Measurements from ENCODE around the gene EFHC1. TPM values are rescaled to one million over a fixed set of nuclear protein-coding genes. Genes with fewer than 3 reads are reported as not detected.

Gene EFHC1
- total RNA-seq, 2 experiments from 2014 or later, result 4.2 to 5.1 TPM

DNA sequence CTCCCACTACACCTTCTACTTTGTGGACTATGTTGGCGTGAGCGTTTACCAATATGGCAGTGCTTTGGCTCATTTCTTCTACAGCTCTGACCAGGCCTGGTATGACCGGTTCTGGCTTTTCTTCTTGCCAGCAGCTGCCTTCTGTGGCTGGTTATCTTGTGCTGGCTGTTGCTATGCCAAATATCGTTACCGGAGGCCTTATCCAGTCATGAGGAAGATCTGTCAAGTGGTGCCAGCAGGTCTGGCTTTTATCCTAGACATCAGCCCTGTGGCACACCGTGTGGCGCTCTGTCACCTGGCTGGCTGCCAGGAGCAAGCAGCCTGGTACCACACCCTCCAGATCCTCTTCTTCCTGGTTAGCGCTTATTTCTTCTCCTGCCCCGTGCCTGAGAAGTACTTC lies 16.5 kb upstream of the EFHC1 start:
- Mint-ChIP-seq H3K4me3 (no peak overlapping the region), H3K27me3 (no peaks in the 10 kb centered on the region), H3K36me3 (peaks cover 15% of the 10 kb centered on the region), H3K27ac (no peak overlapping the region), H3K9me3 (no peaks in the 10 kb centered on the region), H3K4me1 (peaks cover 24% of the 10 kb centered on the region)
- no peak for DNase-seq
- POLR2A ChIA-PET, result interaction anchor here (1.6 kb wide), 1 partner anchor 42 kb away, joined by 3 read pairs; the partner anchor contains the start of gene PAQR8
- ATAC-seq (ENCODE audit: low read depth), result no peak

DNA sequence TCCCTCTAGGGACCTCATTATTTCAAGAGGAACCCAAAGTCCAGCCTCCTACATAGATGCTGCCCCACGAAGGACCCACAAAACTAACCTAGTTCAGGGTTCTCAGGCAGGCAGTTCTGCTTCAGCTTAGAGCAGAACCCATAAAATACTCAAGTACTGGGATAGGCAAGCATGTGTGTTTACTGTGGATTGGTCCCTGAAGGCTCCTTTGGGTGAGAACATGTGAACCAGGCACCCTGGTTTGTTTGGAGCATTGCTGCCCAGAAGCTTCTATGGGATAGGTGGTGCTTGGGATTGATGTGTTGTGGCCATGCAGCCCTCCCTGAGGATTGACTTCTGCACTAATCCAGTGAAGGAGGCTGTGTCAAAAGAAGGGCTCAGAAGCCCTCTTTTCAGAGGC lies 14.9 kb upstream of the EFHC1 start:
- ATAC-seq (ENCODE audit: low read depth), result no peak
- Mint-ChIP-seq H3K27ac (no peak overlapping the region), H3K36me3 (peaks cover 15% of the 10 kb centered on the region), H3K27me3 (no peaks in the 10 kb centered on the region), H3K4me1 (peaks cover 9% of the 10 kb centered on the region), H3K4me3 (no peak overlapping the region), H3K9me3 (no peaks in the 10 kb centered on the region)
- DNase-seq, result no peak
- POLR2A ChIA-PET, result no interaction called here

DNA sequence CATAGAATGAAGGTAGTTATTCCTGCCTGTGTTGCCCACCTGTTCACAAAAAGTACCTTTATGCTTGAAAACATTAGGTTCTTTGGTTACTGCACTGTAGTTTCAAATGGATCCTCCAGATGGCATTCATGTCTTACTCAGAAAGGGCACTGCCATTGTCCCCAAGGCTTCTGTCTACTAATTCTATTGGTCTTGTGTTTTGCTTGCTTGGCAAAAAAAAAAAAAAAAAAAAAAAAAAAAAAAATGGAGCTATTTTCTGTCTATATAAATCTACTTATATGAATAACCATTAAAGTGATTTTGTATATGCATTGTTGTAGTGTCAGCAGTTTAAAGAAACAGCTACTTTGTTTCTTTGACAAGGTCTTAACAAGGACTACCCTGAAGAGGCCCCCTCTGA lies 12.7 kb upstream of the EFHC1 start:
- H3K27me3 Mint-ChIP-seq, result no peaks in the 10 kb centered on the region
- ATAC-seq (ENCODE audit: low read depth) (no peak), DNase-seq (no peak)
- no peak overlapping the region for H3K27ac Mint-ChIP-seq
- peaks cover 15% of the 10 kb centered on the region for H3K36me3 Mint-ChIP-seq
- H3K9me3 Mint-ChIP-seq, result no peaks in the 10 kb centered on the region
- H3K4me1 Mint-ChIP-seq, result no peaks in the 10 kb centered on the region
- no peak overlapping the region for H3K4me3 Mint-ChIP-seq
- POLR2A ChIA-PET, result interaction anchor here (0.6 to 0.7 kb wide), 2 partner anchors 33 to 271 kb away, joined by 3 to 9 read pairs; no protein-coding TSS in a partner anchor

DNA sequence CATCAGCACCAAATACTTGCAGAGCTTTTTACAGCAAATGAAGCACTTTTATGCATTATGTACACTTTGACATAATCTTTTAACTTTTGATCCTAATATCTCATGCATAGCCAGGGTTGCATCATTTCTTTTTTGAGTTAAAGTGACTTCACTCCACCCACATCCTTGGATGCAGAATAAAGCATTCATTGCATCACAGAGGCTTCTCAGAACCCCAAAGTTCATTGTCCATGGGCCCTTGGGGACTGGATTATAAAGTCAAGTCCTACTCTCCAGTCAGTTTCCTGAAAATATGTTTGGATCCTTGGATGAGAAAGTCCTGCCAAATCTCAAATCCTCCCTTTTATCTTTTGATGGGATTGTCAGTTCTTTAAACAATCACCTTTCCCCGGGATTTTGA lies 10.6 kb upstream of the EFHC1 start:
- Mint-ChIP-seq H3K4me1 (no peaks in the 10 kb centered on the region), H3K36me3 (peaks cover 4% of the 10 kb centered on the region), H3K4me3 (no peak overlapping the region), H3K27me3 (no peaks in the 10 kb centered on the region), H3K9me3 (no peaks in the 10 kb centered on the region), H3K27ac (no peak overlapping the region)
- POLR2A ChIA-PET, result interaction anchor here (1.3 kb wide), 1 partner anchor 20 kb away, joined by 4 read pairs; no protein-coding TSS in a partner anchor
- DNase-seq (no peak), ATAC-seq (ENCODE audit: low read depth) (peak; percentile 26)

DNA sequence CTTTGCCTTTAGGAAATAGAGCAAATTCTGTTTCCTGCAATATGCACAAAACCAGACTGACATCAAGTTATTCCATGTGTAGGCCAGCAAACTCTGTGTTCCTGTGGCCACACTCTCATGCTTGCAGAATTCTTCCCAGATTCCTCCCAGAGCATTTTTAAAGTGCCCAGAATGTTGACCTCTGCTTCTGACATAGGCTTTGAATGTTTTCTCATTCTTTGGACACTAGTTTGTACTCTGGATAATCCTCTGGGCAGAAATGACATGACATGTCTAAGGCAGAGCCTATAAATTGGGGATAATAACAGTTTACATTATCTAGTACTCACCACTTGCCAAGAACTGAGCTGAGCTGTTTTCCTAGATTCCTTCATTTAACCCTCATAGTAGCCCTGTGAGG lies 9.2 kb upstream of the EFHC1 start:
- Mint-ChIP-seq H3K4me1 (peaks cover 11% of the 10 kb centered on the region), H3K27ac (no peak overlapping the region)
- POLR2A ChIA-PET, result no interaction called here

DNA sequence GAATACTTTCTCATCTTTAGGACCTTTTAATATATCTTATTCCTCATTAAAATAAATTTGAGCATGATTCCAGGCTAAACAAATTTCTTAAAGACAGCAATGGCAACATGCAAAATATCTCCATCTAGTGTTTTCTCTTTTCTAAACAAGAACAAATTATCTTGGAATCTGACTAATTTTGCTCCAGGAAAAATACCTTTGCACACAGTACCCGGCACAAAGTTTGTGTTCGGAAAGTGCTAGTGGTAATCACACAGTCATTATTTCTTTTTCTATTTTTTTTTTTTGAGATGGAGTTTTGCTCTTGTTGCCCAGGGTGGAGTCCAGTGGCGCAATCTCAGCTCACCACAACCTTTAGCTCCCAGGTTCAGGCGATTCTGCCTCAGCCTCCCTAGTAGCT lies 8.2 kb upstream of the EFHC1 start:
- DNase-seq (no peak), ATAC-seq (ENCODE audit: low read depth) (no peak)
- Mint-ChIP-seq H3K36me3 (no peaks in the 10 kb centered on the region), H3K9me3 (no peaks in the 10 kb centered on the region), H3K27ac (no peak overlapping the region), H3K4me3 (no peak overlapping the region), H3K4me1 (peaks cover 18% of the 10 kb centered on the region), H3K27me3 (no peaks in the 10 kb centered on the region)
- POLR2A ChIA-PET, result no interaction called here

More for the DNA sequence above, 9.2 kb upstream of the EFHC1 start:
- Mint-ChIP-seq H3K36me3 (peaks cover 2% of the 10 kb centered on the region), H3K9me3 (no peaks in the 10 kb centered on the region), H3K4me3 (no peak overlapping the region), H3K27me3 (no peaks in the 10 kb centered on the region)
- ATAC-seq (ENCODE audit: low read depth) (no peak), DNase-seq (no peak)

DNA sequence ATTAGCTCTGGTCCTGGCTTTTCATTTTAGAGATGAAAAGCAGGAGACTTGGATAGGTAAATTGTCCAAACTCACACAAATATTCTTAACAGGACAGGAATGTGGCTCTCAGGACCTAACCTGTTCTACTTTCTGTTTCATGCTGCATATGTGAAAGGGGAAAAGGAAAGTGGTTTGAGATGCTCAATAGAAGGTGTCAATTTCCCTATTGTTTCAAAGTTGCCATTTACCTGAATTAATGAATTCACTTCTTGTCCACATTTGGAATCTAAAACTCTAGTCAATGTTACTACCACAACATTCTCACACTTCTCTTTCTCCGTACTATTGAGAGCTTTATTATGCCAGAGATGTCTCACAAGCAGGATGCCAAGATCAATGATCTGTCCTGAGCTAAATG lies 4.8 kb upstream of the EFHC1 start:
- Mint-ChIP-seq H3K9me3 (no peaks in the 10 kb centered on the region), H3K27ac (peak overlapping the region; percentile 76), H3K27me3 (no peaks in the 10 kb centered on the region), H3K36me3 (no peaks in the 10 kb centered on the region), H3K4me1 (peaks cover 28% of the 10 kb centered on the region), H3K4me3 (peak overlapping the region; percentile 23)
- POLR2A ChIA-PET, result no interaction called here
- ATAC-seq (ENCODE audit: low read depth) (no peak), DNase-seq (no peak)

DNA sequence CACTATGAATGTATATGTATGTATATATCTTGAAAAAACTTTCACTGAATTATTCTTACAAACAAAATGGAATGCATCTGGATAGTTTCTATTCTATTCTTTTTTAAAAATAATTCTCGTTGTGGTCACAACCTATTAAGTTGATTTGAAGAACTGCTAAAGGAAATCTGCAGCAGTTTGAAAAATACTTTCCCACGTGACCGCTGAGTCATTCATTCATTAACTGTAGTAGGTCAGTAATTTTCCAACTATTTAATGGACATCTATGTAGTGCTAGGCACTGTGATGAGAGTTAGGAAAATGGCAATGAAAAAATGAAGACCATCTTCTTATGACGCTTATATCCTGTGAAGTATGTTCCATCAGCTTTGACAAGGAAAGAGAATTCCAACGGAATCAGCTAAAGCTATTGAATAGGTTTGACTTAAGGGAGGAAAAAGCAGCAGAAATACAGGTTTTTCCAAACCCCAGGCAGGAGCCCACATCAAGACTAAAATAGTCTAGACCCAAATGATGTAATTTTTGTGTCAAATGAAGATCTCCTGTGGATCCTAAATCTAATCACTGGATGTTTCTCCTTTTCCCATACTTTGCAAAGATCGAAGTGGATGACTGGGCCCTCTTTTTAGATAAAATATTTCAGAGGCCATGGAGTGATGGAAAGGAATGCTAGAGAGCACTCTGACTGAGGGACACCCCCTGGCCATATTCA lies 4.1 kb upstream of the EFHC1 start:
- no peaks in the 10 kb centered on the region for H3K36me3 Mint-ChIP-seq
- no peaks in the 10 kb centered on the region for H3K9me3 Mint-ChIP-seq
- DNase-seq (no peak), ATAC-seq (ENCODE audit: low read depth) (no peak)
- no peaks in the 10 kb centered on the region for H3K27me3 Mint-ChIP-seq
- peak overlapping the region; percentile 40 for H3K4me3 Mint-ChIP-seq
- peaks cover 28% of the 10 kb centered on the region for H3K4me1 Mint-ChIP-seq
- POLR2A ChIA-PET, result no interaction called here
- H3K27ac Mint-ChIP-seq, result no peak overlapping the region

DNA sequence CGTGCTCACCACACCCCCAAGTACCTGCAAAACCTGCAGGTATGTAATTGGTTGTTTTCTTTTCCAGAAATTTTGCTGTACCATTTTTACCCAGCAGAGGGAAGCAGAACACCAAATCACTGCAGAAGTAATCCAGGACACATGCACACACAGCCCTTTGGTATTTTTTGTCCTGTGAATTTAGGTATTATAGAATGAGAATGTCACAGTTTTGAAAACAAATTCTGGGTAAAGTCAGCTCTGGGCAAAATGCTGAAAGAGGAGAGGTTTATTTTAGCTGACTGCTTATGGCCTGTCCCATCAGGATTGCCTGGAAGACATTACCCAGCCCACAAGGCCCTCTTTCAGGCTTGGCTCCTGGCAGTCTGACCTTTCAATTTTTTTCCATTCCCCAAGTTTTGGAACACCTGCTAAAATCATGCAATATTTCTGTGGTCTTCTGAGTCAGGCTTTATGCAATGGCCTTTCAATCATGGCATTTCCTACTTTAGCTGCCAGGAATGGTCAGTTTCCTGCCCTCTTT lies 3.5 kb upstream of the EFHC1 start:
- peak; percentile 13 for ATAC-seq (ENCODE audit: low read depth)
- Mint-ChIP-seq H3K36me3 (no peaks in the 10 kb centered on the region), H3K4me1 (peaks cover 28% of the 10 kb centered on the region), H3K4me3 (peak overlapping the region; percentile 40), H3K9me3 (no peaks in the 10 kb centered on the region), H3K27me3 (no peaks in the 10 kb centered on the region), H3K27ac (no peak overlapping the region)
- DNase-seq, result no peak
- POLR2A ChIA-PET, result no interaction called here

DNA sequence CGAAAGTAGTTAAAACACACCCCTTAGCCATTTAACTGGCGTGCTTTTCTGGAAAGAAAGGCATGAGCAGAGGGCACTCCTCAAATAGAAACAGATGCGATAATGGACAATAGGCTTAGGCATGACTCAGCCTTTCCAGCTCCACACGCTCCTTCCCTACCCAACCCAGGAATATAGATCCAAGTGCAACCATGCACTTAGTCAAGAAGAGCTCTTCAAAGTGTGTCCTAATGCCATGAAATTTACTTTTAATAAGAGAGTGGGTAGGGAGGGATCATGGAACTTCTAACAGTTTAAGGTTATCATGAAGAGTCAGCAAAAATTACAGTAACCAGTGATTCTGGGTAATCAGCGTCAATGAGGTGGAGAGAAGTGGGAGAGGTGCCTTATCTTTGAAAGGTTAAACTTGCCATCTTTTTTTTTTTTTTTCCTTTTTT lies 2.4 kb upstream of the EFHC1 start:
- H3K9me3 Mint-ChIP-seq, result no peaks in the 10 kb centered on the region
- no peaks in the 10 kb centered on the region for H3K36me3 Mint-ChIP-seq
- H3K4me3 Mint-ChIP-seq, result no peak overlapping the region
- DNase-seq (no peak), ATAC-seq (ENCODE audit: low read depth) (no peak)
- POLR2A ChIA-PET, result no interaction called here
- H3K4me1 Mint-ChIP-seq, result peaks cover 28% of the 10 kb centered on the region
- H3K27ac Mint-ChIP-seq, result peak overlapping the region; percentile 6
- peaks cover under 1% of the 10 kb centered on the region for H3K27me3 Mint-ChIP-seq

DNA sequence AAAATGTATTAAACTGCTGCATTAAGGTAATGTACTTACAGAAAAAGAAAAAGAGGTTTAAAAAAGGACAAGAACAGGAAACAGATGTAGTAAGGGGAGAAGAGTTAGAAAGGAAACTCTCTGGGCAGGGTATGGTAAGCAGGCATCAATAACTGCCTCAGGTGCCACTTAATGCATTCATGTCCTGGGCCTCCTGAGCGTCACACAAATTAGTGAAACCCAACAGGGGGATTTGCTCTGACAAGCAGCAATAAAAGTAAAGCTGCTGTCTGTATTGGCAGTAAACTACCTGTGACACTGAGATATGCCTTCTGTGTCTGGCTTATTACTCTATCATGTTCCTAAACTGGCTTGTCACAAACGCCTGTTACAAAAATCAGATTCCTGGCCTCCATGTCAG lies 1.5 kb upstream of the EFHC1 start:
- H3K9me3 Mint-ChIP-seq, result no peaks in the 10 kb centered on the region
- H3K4me1 Mint-ChIP-seq, result peaks cover 28% of the 10 kb centered on the region
- ATAC-seq (ENCODE audit: low read depth) (no peak), DNase-seq (no peak)
- H3K36me3 Mint-ChIP-seq, result no peaks in the 10 kb centered on the region
- H3K27me3 Mint-ChIP-seq, result peaks cover 3% of the 10 kb centered on the region
- POLR2A ChIA-PET, result interaction anchor here (0.7 kb wide), 1 partner anchor 124 kb away, joined by 3 read pairs; no protein-coding TSS in a partner anchor
- no peak overlapping the region for H3K27ac Mint-ChIP-seq
- H3K4me3 Mint-ChIP-seq, result no peak overlapping the region

DNA sequence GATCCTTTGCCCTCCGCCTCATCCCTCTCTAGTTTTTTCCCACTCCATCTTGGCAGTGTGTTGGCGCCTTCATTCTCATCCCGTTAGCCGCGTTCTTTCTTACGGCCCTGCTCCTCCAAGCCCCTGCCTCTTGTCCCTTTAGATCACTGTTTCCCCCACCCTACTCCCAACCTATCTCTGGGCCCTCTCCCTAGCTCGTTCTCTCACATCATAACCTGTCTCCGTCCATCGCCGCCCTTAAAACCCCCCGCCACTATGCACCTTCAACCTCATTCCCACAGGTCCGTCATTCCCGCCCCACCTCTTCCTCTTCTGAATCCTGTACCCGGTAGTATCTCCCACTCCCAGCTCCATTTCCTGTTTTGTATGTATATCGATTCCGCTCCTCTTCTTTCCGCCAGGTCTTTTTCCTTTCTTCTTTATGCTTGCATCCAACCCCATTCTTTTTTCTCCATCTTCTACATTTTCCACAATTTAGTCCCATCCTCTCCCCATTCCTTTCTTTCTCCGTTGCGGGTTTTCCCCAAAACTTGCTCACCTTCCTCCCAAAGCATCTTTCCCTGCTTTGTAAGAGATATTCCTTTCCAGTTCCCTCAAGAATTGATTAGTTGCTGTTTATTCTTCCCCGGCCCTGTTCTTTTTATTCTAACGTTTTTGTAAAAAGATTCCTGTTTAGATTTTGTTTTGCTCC lies 671 bp downstream of the EFHC1 start:
- Mint-ChIP-seq H3K9me3 (no peaks in the 10 kb centered on the region), H3K27me3 (peaks cover 3% of the 10 kb centered on the region), H3K4me1 (peaks cover 18% of the 10 kb centered on the region), H3K4me3 (no peak overlapping the region), H3K27ac (no peak overlapping the region), H3K36me3 (no peaks in the 10 kb centered on the region)
- no peak for ATAC-seq (ENCODE audit: low read depth)
- no peak for DNase-seq
- POLR2A ChIA-PET, result interaction anchor here (1.3 to 1.7 kb wide), 2 partner anchors 31 to 59 kb away, joined by 4 to 5 read pairs; partner anchors contain the start of gene PAQR8

DNA sequence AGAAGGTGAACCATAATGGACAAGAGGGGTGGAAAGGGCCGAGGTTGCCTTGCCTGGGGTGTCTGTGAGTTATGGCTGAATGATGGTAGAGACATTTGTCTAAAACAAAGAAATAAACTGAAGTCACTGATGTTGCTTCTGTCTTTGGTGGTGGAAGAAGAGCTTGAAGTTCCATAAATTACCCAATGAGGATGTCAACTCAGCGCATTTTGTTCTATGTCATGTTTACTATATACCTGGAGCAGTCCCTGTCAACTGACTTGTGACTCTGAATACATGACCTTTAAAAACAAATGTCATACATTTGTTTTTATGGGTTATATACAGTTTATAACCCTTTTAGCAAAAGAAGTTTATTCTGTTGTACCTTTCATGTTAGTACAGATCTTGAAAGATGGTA lies 2.0 kb downstream of the EFHC1 start:
- DNase-seq, result no peak
- H3K4me3 Mint-ChIP-seq, result no peak overlapping the region
- H3K27me3 Mint-ChIP-seq, result peaks cover 3% of the 10 kb centered on the region
- peaks cover 10% of the 10 kb centered on the region for H3K4me1 Mint-ChIP-seq
- ATAC-seq (ENCODE audit: low read depth), result no peak
- POLR2A ChIA-PET, result no interaction called here
- H3K9me3 Mint-ChIP-seq, result no peaks in the 10 kb centered on the region
- no peaks in the 10 kb centered on the region for H3K36me3 Mint-ChIP-seq
- no peak overlapping the region for H3K27ac Mint-ChIP-seq

DNA sequence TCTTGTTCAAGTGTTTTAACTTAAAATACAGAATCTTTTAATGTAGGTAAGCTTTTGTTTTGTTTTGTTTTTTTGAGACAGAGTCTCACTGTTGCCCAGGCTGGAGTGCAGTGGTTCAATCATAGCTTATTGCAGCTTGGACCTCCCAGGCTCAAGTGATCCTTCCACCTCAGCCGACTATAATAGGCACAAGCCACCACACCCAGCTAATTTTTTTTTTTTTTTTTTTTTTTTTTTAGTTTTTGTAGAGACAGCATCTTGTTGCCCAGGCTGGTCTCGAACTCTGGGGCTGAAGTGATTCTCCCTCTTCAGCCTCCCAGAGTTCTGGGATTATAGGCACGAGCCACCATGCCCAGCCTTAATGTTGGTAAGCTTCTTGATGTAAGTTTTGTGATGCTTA lies 3.3 kb downstream of the EFHC1 start:
- Mint-ChIP-seq H3K4me1 (peaks cover 9% of the 10 kb centered on the region), H3K4me3 (no peak overlapping the region), H3K9me3 (no peaks in the 10 kb centered on the region), H3K36me3 (no peaks in the 10 kb centered on the region), H3K27me3 (peaks cover 3% of the 10 kb centered on the region), H3K27ac (no peak overlapping the region)
- POLR2A ChIA-PET, result no interaction called here
- DNase-seq (no peak), ATAC-seq (ENCODE audit: low read depth) (no peak)
